NT2/D1 (cell line): ENCODE measurements around the gene RPL28.
A peak's percentile ranks its signal among the peaks of the same experiment; 100 is the strongest.
"Not testable (repeated sequence)": the region's sequence is repeated elsewhere in the genome, so short reads cannot be mapped to it uniquely, and the experiment has no call there.

Source experiments
- DNase-seq: peaks from one replicate; pipeline ENCODE4 v3.0.0-alpha.2; 2011; ENCODE audit warnings: low read depth, low spot score
- H3K27me3 ChIP-seq: 2 replicates; pipeline ENCODE4 v1.6.0; 2011; ENCODE audit warnings: mild to moderate bottlenecking; ENCODE audit not compliant: insufficient read length, insufficient read depth
- H3K36me3 ChIP-seq: 2 replicates; pipeline ENCODE4 v1.6.1; 2011; ENCODE audit warnings: mild to moderate bottlenecking, low read length, mixed read lengths; ENCODE audit not compliant: insufficient read depth, insufficient read length
- H3K4me1 ChIP-seq: 2 replicates; pipeline ENCODE4 v1.5.1; 2011; ENCODE audit not compliant: insufficient read depth, insufficient read length
- H3K4me3 ChIP-seq: 2 replicates; pipeline ENCODE4 v1.5.1; 2011; ENCODE audit warnings: low read depth; ENCODE audit not compliant: insufficient read length
- H3K9ac ChIP-seq: 2 replicates; pipeline ENCODE4 v1.6.0; 2011; ENCODE audit warnings: low read depth; ENCODE audit not compliant: insufficient read length
- H3K9me3 ChIP-seq: 2 replicates; pipeline ENCODE4 v1.5.1; 2011; ENCODE audit warnings: mild to moderate bottlenecking, low read length; ENCODE audit not compliant: insufficient read depth
- SUZ12 ChIP-seq: IDR thresholded peaks from 2 replicates; pipeline ENCODE4 v1.6.1; 2011; ENCODE audit not compliant: insufficient read length, insufficient read depth; ENCODE audit errors: extremely low read depth
- YY1 ChIP-seq: IDR thresholded peaks from 2 replicates; pipeline ENCODE4 v1.6.1; 2011; ENCODE audit not compliant: insufficient read length, insufficient read depth
- ZNF274 ChIP-seq: IDR thresholded peaks from 2 replicates; pipeline ENCODE4 v1.6.1; 2011; ENCODE audit warnings: mild to moderate bottlenecking, low read depth, low read length

The RPL28 gene

GRCh38 chr19:55443045-55443823 is 57.5 kb downstream of the RPL28 start, which contains the start of gene SHISA7:
SHISA7 (minus strand) TSS chr19:55443300; CDS start chr19:55442863, 437 bp downstream.
- no peak for TF ChIP-seq YY1
- TF ChIP-seq SUZ12 = no peak
- TF ChIP-seq ZNF274 = no peak
- Histone ChIP-seq H3K27me3 (peaks cover 97% of the 10 kb centered on the region), H3K4me3 (peak within 1 kb of the TSS; percentile 4), H3K9ac (no peak within 1 kb of the TSS), H3K9me3 (no peaks in the 10 kb centered on the region), H3K4me1 (peaks cover 5% of the 10 kb centered on the region), H3K36me3 (no peaks in the 10 kb centered on the region)
- DNase-seq = no peak

GRCh38 chr19:55443824-55444480 is 58.2 kb downstream of the RPL28 start:
- Histone ChIP-seq H3K27me3 (peaks cover 97% of the 10 kb centered on the region), H3K9me3 (no peaks in the 10 kb centered on the region), H3K4me3 (no peak overlapping the region), H3K4me1 (peaks cover 5% of the 10 kb centered on the region), H3K36me3 (no peaks in the 10 kb centered on the region), H3K9ac (no peak overlapping the region)
- DNase-seq = no peak
- TF ChIP-seq ZNF274 (no peak), SUZ12 (no peak), YY1 (no peak)

- Histone ChIP-seq H3K9me3 (no peaks in the 10 kb centered on the region), H3K4me1 (peaks cover 3% of the 10 kb centered on the region), H3K9ac (no peak overlapping the region), H3K4me3 (no peak overlapping the region), H3K36me3 (no peaks in the 10 kb centered on the region), H3K27me3 (peaks cover 97% of the 10 kb centered on the region)
- DNase-seq = no peak
- no peak for TF ChIP-seq SUZ12
Observed at GRCh38 chr19:55444646-55445045, 58.9 kb downstream of the RPL28 start.

- Histone ChIP-seq H3K4me3 (no peak overlapping the region), H3K36me3 (no peaks in the 10 kb centered on the region), H3K27me3 (peaks cover 95% of the 10 kb centered on the region), H3K9ac (no peak overlapping the region), H3K4me1 (no peaks in the 10 kb centered on the region), H3K9me3 (no peaks in the 10 kb centered on the region)
- no peak for DNase-seq
- TF ChIP-seq ZNF274 (no peak), SUZ12 (no peak), YY1 (no peak)
Observed at GRCh38 chr19:55446060-55446459, 60.3 kb downstream of the RPL28 start.

- TF ChIP-seq YY1 (no peak), SUZ12 (no peak), ZNF274 (no peak)
- no peak for DNase-seq
- no peak overlapping the region for H3K4me3 ChIP-seq
- H3K4me1 ChIP-seq = no peaks in the 10 kb centered on the region
- H3K36me3 ChIP-seq = no peaks in the 10 kb centered on the region
- H3K9me3 ChIP-seq = no peaks in the 10 kb centered on the region
- H3K27me3 ChIP-seq = peaks cover 94% of the 10 kb centered on the region
- H3K9ac ChIP-seq = no peak overlapping the region
Observed at GRCh38 chr19:55447421-55448174, 61.9 kb downstream of the RPL28 start.

GRCh38 chr19:55448175-55448490 is 62.4 kb downstream of the RPL28 start:
- H3K9me3 ChIP-seq, H3K9ac ChIP-seq, DNase-seq, H3K4me3 ChIP-seq, H3K36me3 ChIP-seq, H3K4me1 ChIP-seq: not testable (repeated sequence)
- peaks cover 93% of the 10 kb centered on the region for H3K27me3 ChIP-seq

GRCh38 chr19:55449469-55449868 is 63.7 kb downstream of the RPL28 start:
- H3K9me3 ChIP-seq = no peaks in the 10 kb centered on the region
- no peak for DNase-seq

More at GRCh38 chr19:55449469-55449868, 63.7 kb downstream of the RPL28 start:
- H3K9ac ChIP-seq = no peak overlapping the region
- TF ChIP-seq YY1 = no peak
- peaks cover 87% of the 10 kb centered on the region for H3K27me3 ChIP-seq
- H3K4me3 ChIP-seq = no peak overlapping the region
- no peaks in the 10 kb centered on the region for H3K4me1 ChIP-seq
- H3K36me3 ChIP-seq = no peaks in the 10 kb centered on the region
